ENCODE measurements around the gene SNX25.
A peak's percentile ranks its signal among the peaks of the same experiment; 100 is the strongest.

SNX25 gene

GRCh38 chr4:185396724-185397385 lies 187.5 kb downstream of the SNX25 start, which contains the start of gene ANKRD37:
Gene ANKRD37 (plus strand): TSS chr4:185396841. CDS start chr4:185396924, 83 bp downstream.
- H3K27ac ChIP-seq (ENCODE audit: insufficient read depth, low read depth, low read length, poor library complexity, severe bottlenecking), result peak within 1 kb of the TSS; percentile 72
- H3K4me1 ChIP-seq (ENCODE audit: control insufficient read depth, insufficient read depth, low read length), result peaks cover 8% of the 10 kb centered on the region
- 6 to 7% methylated on average over 38 of the region's 38 CpGs for WGBS, 2 experiments

GRCh38 chr4:185398618-185399017 lies 189.2 kb downstream of the SNX25 start:
- 93 to 96% methylated on average over 2 of the region's 2 CpGs for WGBS, 2 experiments
- H3K9me3 ChIP-seq (ENCODE audit: control insufficient read depth, low read length), result no peaks in the 10 kb centered on the region
- H3K27ac ChIP-seq (ENCODE audit: insufficient read depth, low read depth, low read length, poor library complexity, severe bottlenecking), result no peak overlapping the region

More at GRCh38 chr4:185396724-185397385, 187.5 kb downstream of the SNX25 start, which contains the start of gene ANKRD37:
- Histone ChIP-seq H3K36me3 (ENCODE audit: control insufficient read depth, insufficient read depth, low read length) (peaks cover 16% of the 10 kb centered on the region), H3K27me3 (ENCODE audit: control insufficient read depth, insufficient read depth, low read length, poor library complexity, severe bottlenecking) (peaks cover 15% of the 10 kb centered on the region), H3K9me3 (ENCODE audit: control insufficient read depth, low read length) (no peaks in the 10 kb centered on the region), H3K4me3 (ENCODE audit: insufficient read depth, low read depth, low read length) (peak within 1 kb of the TSS; percentile 55)

GRCh38 chr4:185399466-185399865 lies 190.1 kb downstream of the SNX25 start:
- no peaks in the 10 kb centered on the region for H3K9me3 ChIP-seq (ENCODE audit: control insufficient read depth, low read length)
- H3K4me3 ChIP-seq (ENCODE audit: insufficient read depth, low read depth, low read length), result no peak overlapping the region
- H3K4me1 ChIP-seq (ENCODE audit: control insufficient read depth, insufficient read depth, low read length), result peaks cover 8% of the 10 kb centered on the region
- no peak overlapping the region for H3K27ac ChIP-seq (ENCODE audit: insufficient read depth, low read depth, low read length, poor library complexity, severe bottlenecking)
- WGBS, 2 experiments, result 94 to 95% methylated on average over 6 to 8 of the region's 8 CpGs
- H3K27me3 ChIP-seq (ENCODE audit: control insufficient read depth, insufficient read depth, low read length, poor library complexity, severe bottlenecking), result peaks cover 15% of the 10 kb centered on the region
- H3K36me3 ChIP-seq (ENCODE audit: control insufficient read depth, insufficient read depth, low read length), result peaks cover 19% of the 10 kb centered on the region

More at GRCh38 chr4:185398618-185399017, 189.2 kb downstream of the SNX25 start:
- peaks cover 8% of the 10 kb centered on the region for H3K4me1 ChIP-seq (ENCODE audit: control insufficient read depth, insufficient read depth, low read length)
- H3K36me3 ChIP-seq (ENCODE audit: control insufficient read depth, insufficient read depth, low read length), result peaks cover 19% of the 10 kb centered on the region
- H3K4me3 ChIP-seq (ENCODE audit: insufficient read depth, low read depth, low read length), result no peak overlapping the region
- peaks cover 15% of the 10 kb centered on the region for H3K27me3 ChIP-seq (ENCODE audit: control insufficient read depth, insufficient read depth, low read length, poor library complexity, severe bottlenecking)

GRCh38 chr4:185404031-185404430 lies 194.6 kb downstream of the SNX25 start:
- H3K27me3 ChIP-seq (ENCODE audit: control insufficient read depth, insufficient read depth, low read length, poor library complexity, severe bottlenecking), result no peaks in the 10 kb centered on the region
- H3K4me3 ChIP-seq (ENCODE audit: insufficient read depth, low read depth, low read length), result no peak overlapping the region
- no peaks in the 10 kb centered on the region for H3K4me1 ChIP-seq (ENCODE audit: control insufficient read depth, insufficient read depth, low read length)
- WGBS, 2 experiments, result 92 to 97% methylated on average over 4 of the region's 4 CpGs
- no peak overlapping the region for H3K27ac ChIP-seq (ENCODE audit: insufficient read depth, low read depth, low read length, poor library complexity, severe bottlenecking)
- peaks cover 19% of the 10 kb centered on the region for H3K36me3 ChIP-seq (ENCODE audit: control insufficient read depth, insufficient read depth, low read length)
- H3K9me3 ChIP-seq (ENCODE audit: control insufficient read depth, low read length), result no peaks in the 10 kb centered on the region

- peaks cover 11% of the 10 kb centered on the region for H3K36me3 ChIP-seq (ENCODE audit: control insufficient read depth, insufficient read depth, low read length)
- H3K4me3 ChIP-seq (ENCODE audit: insufficient read depth, low read depth, low read length), result no peak overlapping the region
- WGBS, 2 experiments, result 92 to 97% methylated on average over 4 to 6 of the region's 6 CpGs
These were observed 196.1 kb downstream of the SNX25 start for GRCh38 chr4:185405296-185405999.

GRCh38 chr4:185408432-185408831 lies 199.0 kb downstream of the SNX25 start:
- WGBS, 2 experiments, result 94 to 98% methylated on average over 1 of the region's 2 CpGs
- H3K4me1 ChIP-seq (ENCODE audit: control insufficient read depth, insufficient read depth, low read length), result no peaks in the 10 kb centered on the region
- peaks cover 4% of the 10 kb centered on the region for H3K36me3 ChIP-seq (ENCODE audit: control insufficient read depth, insufficient read depth, low read length)
- no peak overlapping the region for H3K27ac ChIP-seq (ENCODE audit: insufficient read depth, low read depth, low read length, poor library complexity, severe bottlenecking)
- no peaks in the 10 kb centered on the region for H3K27me3 ChIP-seq (ENCODE audit: control insufficient read depth, insufficient read depth, low read length, poor library complexity, severe bottlenecking)
- no peaks in the 10 kb centered on the region for H3K9me3 ChIP-seq (ENCODE audit: control insufficient read depth, low read length)
- H3K4me3 ChIP-seq (ENCODE audit: insufficient read depth, low read depth, low read length), result no peak overlapping the region

More at GRCh38 chr4:185405296-185405999, 196.1 kb downstream of the SNX25 start:
- Histone ChIP-seq H3K27ac (ENCODE audit: insufficient read depth, low read depth, low read length, poor library complexity, severe bottlenecking) (no peak overlapping the region), H3K27me3 (ENCODE audit: control insufficient read depth, insufficient read depth, low read length, poor library complexity, severe bottlenecking) (no peaks in the 10 kb centered on the region), H3K4me1 (ENCODE audit: control insufficient read depth, insufficient read depth, low read length) (no peaks in the 10 kb centered on the region), H3K9me3 (ENCODE audit: control insufficient read depth, low read length) (no peaks in the 10 kb centered on the region)

GRCh38 chr4:185411849-185412248 lies 202.5 kb downstream of the SNX25 start:
- Histone ChIP-seq H3K4me1 (ENCODE audit: control insufficient read depth, insufficient read depth, low read length) (no peaks in the 10 kb centered on the region), H3K4me3 (ENCODE audit: insufficient read depth, low read depth, low read length) (no peak overlapping the region), H3K9me3 (ENCODE audit: control insufficient read depth, low read length) (no peaks in the 10 kb centered on the region), H3K27me3 (ENCODE audit: control insufficient read depth, insufficient read depth, low read length, poor library complexity, severe bottlenecking) (no peaks in the 10 kb centered on the region), H3K27ac (ENCODE audit: insufficient read depth, low read depth, low read length, poor library complexity, severe bottlenecking) (no peak overlapping the region), H3K36me3 (ENCODE audit: control insufficient read depth, insufficient read depth, low read length) (peaks cover 4% of the 10 kb centered on the region)
- 98 to 100% methylated on average over 3 to 4 of the region's 5 CpGs for WGBS, 2 experiments

- Histone ChIP-seq H3K4me3 (ENCODE audit: insufficient read depth, low read depth, low read length) (no peak overlapping the region), H3K27me3 (ENCODE audit: control insufficient read depth, insufficient read depth, low read length, poor library complexity, severe bottlenecking) (no peaks in the 10 kb centered on the region), H3K9me3 (ENCODE audit: control insufficient read depth, low read length) (no peaks in the 10 kb centered on the region), H3K4me1 (ENCODE audit: control insufficient read depth, insufficient read depth, low read length) (no peaks in the 10 kb centered on the region), H3K27ac (ENCODE audit: insufficient read depth, low read depth, low read length, poor library complexity, severe bottlenecking) (no peak overlapping the region), H3K36me3 (ENCODE audit: control insufficient read depth, insufficient read depth, low read length) (peaks cover 4% of the 10 kb centered on the region)
- WGBS, 2 experiments, result 95 to 96% methylated on average over 5 of the region's 5 CpGs
These were observed 203.0 kb downstream of the SNX25 start for GRCh38 chr4:185412412-185412811.
